Medulla oblongata (tissue), 1 donor: ENCODE data around the gene ACKR3.

Experiments used
- DNase-seq: peaks from one replicate; pipeline ENCODE4 v3.0.0-alpha.2; 2015; ENCODE audit errors: extremely low spot score

The ACKR3 gene

GRCh38 chr2:236629961-236630872 is 60.6 kb downstream of the ACKR3 start:
- DNase-seq: peak; percentile 46

GRCh38 chr2:236631281-236631855 is 61.7 kb downstream of the ACKR3 start:
- DNase-seq: no peak

GRCh38 chr2:236631856-236632291 is 62.2 kb downstream of the ACKR3 start:
- no peak for DNase-seq
